Measurements from ENCODE around the gene BEST4. TPM values are rescaled to one million over a fixed set of nuclear protein-coding genes. Genes with fewer than 3 reads are reported as not detected.
"Not testable (repeated sequence)": the region's sequence is repeated elsewhere in the genome, so short reads cannot be mapped to it uniquely, and the experiment has no call there.

BEST4 gene
- total and polyA plus RNA-seq, 3 donors from 2014 or later: 0.79 to 1.7 (median 1.1) TPM

GRCh38 chr1:44819196-44819607 lies 31.2 kb upstream of the BEST4 start:
- TF ChIP-seq, protein P1, sequence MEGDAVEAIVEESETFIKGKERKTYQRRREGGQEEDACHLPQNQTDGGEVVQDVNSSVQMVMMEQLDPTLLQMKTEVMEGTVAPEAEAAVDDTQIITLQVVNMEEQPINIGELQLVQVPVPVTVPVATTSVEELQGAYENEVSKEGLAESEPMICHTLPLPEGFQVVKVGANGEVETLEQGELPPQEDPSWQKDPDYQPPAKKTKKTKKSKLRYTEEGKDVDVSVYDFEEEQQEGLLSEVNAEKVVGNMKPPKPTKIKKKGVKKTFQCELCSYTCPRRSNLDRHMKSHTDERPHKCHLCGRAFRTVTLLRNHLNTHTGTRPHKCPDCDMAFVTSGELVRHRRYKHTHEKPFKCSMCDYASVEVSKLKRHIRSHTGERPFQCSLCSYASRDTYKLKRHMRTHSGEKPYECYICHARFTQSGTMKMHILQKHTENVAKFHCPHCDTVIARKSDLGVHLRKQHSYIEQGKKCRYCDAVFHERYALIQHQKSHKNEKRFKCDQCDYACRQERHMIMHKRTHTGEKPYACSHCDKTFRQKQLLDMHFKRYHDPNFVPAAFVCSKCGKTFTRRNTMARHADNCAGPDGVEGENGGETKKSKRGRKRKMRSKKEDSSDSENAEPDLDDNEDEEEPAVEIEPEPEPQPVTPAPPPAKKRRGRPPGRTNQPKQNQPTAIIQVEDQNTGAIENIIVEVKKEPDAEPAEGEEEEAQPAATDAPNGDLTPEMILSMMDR (IDR thresholded peaks at IDR 0.05): no peak
- no peak for TF ChIP-seq POLR2A (IDR thresholded peaks at IDR 0.05)
- DNase-seq: no peak
- Histone ChIP-seq H3K27ac (peak overlapping the region; percentile 86 to 89), H3K36me3 (ENCODE audit: low read depth, missing control alignments) (no peaks in the 10 kb centered on the region), H3K4me1 (peaks cover 16% of the 10 kb centered on the region), H3K9me3 (no peaks in the 10 kb centered on the region), H3K4me3 (peak overlapping the region; percentile 13 to 67), H3K27me3 (no peaks in the 10 kb centered on the region)
- intact Hi-C loops (cut with DNase I; ENCODE audit: low total_unique reads): no loop called here
- WGBS, 2 donors: 20 to 34% methylated on average over 13 of the region's 13 CpGs

DNA sequence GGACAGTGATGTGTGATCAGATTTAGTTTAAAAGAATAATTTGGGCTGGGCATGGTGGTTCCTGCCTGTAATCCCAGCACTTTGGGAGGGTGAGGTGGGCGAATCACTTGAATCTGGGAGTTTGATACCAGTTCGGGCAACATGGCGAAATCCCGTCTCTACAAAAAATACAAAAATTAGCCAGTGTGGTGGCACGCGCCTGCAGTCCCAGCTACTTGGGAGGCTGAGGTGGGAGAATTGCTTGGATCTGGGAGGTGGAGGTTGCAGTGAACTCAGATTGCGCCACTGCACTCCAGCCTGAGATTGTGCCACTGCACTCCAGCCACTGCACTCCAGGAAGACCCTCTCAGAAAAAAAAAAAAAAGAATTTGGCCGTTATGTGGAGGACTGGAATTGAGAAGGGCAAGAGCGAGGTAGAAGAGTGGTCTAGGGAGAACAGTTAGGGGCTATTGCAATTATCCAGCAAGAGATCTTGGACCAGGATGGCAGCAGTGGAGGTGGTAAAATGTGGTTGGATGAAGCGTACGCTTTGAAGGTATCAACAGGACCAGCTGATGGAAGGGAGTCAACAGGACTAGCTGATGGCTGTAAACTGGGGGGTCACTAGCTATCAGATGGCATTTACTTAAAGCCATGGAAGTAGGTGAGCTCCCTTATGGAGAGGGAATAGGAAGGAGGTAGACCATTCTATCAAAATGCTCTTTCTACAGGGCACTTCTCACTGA lies 30.0 kb upstream of the BEST4 start:
- no peaks in the 10 kb centered on the region for H3K36me3 ChIP-seq (ENCODE audit: low read depth, missing control alignments)
- DNase-seq: no peak
- TF ChIP-seq, protein P1 (IDR thresholded peaks at IDR 0.05): no peak
- TF ChIP-seq POLR2A (IDR thresholded peaks at IDR 0.05): no peak
- H3K4me1 ChIP-seq: peaks cover 16% of the 10 kb centered on the region
- no peaks in the 10 kb centered on the region for H3K27me3 ChIP-seq
- H3K27ac ChIP-seq: no peak overlapping the region
- intact Hi-C loops (cut with DNase I; ENCODE audit: low total_unique reads): no loop called here
- no peaks in the 10 kb centered on the region for H3K9me3 ChIP-seq
- WGBS, 2 donors: 83 to 92% methylated on average over 11 of the region's 11 CpGs
- no peak overlapping the region for H3K4me3 ChIP-seq

DNA sequence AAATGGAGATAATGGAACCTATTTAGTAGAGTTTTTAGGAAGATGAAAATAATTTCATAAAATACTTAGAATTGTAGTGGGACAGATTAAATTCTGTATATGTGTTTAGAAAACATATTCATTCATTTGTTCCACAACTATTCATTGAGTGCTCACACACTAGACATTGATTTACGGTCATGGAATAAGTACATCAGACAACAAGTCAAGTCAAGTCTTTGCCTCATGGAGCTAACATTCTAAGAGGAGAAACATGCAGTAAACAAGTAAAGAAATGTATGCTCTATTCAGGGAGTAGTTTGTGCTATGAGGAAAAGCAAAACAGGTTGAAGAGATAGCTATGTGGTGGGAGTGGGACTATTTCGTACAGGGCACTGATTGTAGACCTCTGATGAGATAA lies 29.3 kb upstream of the BEST4 start:
- no peak for TF ChIP-seq POLR2A (IDR thresholded peaks at IDR 0.05)
- TF ChIP-seq, protein P1 (IDR thresholded peaks at IDR 0.05): no peak
- H3K9me3 ChIP-seq: no peaks in the 10 kb centered on the region
- intact Hi-C loops (cut with DNase I; ENCODE audit: low total_unique reads): no loop called here
- DNase-seq: no peak
- no peak overlapping the region for H3K4me3 ChIP-seq
- no peaks in the 10 kb centered on the region for H3K36me3 ChIP-seq (ENCODE audit: low read depth, missing control alignments)
- peaks cover 16% of the 10 kb centered on the region for H3K4me1 ChIP-seq
- no peaks in the 10 kb centered on the region for H3K27me3 ChIP-seq
- 68 to 75% methylated on average over 2 of the region's 2 CpGs for WGBS, 2 donors
- H3K27ac ChIP-seq: no peak overlapping the region

GRCh38 chr1:44815926-44816325 lies 28.0 kb upstream of the BEST4 start:
- H3K4me1 ChIP-seq: peaks cover 23% of the 10 kb centered on the region
- 84 to 90% methylated on average over 9 of the region's 9 CpGs for WGBS, 2 donors
- H3K36me3 ChIP-seq (ENCODE audit: low read depth, missing control alignments); DNase-seq; H3K9me3 ChIP-seq; H3K4me3 ChIP-seq; intact Hi-C loops (cut with DNase I; ENCODE audit: low total_unique reads); H3K27me3 ChIP-seq; H3K27ac ChIP-seq: not testable (repeated sequence)

- no peaks in the 10 kb centered on the region for H3K27me3 ChIP-seq
- no peak for TF ChIP-seq POLR2A (IDR thresholded peaks at IDR 0.05)
- TF ChIP-seq, protein P1 (IDR thresholded peaks at IDR 0.05): no peak
- H3K27ac ChIP-seq: peak overlapping the region in 1 of 2 donors; percentile 79
- no peaks in the 10 kb centered on the region for H3K36me3 ChIP-seq (ENCODE audit: low read depth, missing control alignments)
- intact Hi-C loops (cut with DNase I; ENCODE audit: low total_unique reads): no loop called here
- peak overlapping the region; percentile 29 to 36 for H3K4me3 ChIP-seq
- WGBS, 2 donors: 62 to 82% methylated on average over 33 to 48 of the region's 48 CpGs
- no peak for DNase-seq
- H3K9me3 ChIP-seq: no peaks in the 10 kb centered on the region
- peaks cover 41% of the 10 kb centered on the region for H3K4me1 ChIP-seq
These were observed 25.0 kb upstream of the BEST4 start for GRCh38 chr1:44812822-44813543.
